HepG2 (cell line): ENCODE measurements around the gene TRAF3. TPM values are rescaled to one million over a fixed set of nuclear protein-coding genes. Genes with fewer than 3 reads are reported as not detected.

Experiments used
- AHR ChIP-seq: IDR thresholded peaks from 2 replicates; pipeline ENCODE4 v1.6.1; 2018; ENCODE audit warnings: missing genetic modification reagents, missing compliant biosample characterization
- ETV6 ChIP-seq: sonication (generic); formaldehyde crosslinking; conservative IDR thresholded peaks from 2 replicates; pipeline ENCODE4 v1.4.0; 2020; ENCODE audit warnings: missing genetic modification reagents
- MEF2D ChIP-seq: sonication (generic); formaldehyde crosslinking; IDR thresholded peaks from 2 replicates; pipeline ENCODE4 v1.5.1; 2020; ENCODE audit warnings: mild to moderate bottlenecking, missing genetic modification reagents
- NFE2 ChIP-seq: sonication (generic); formaldehyde crosslinking; IDR thresholded peaks from 2 replicates; pipeline ENCODE4 v1.4.0; 2020; ENCODE audit warnings: missing genetic modification reagents
- NR2F1 ChIP-seq, 2 experiments: fragments of 450-650 bp in 1 of 2; formaldehyde crosslinking in 1 of 2; IDR thresholded peaks; 2 replicates each; pipeline versions ENCODE4 v1.5.0 to v1.6.1; 2016 to 2020; ENCODE audit warnings: mild to moderate bottlenecking in 1 of 2, missing compliant biosample characterization in 1 of 2, missing genetic modification reagents in 1 of 2, moderate library complexity in 1 of 2
- SP5 ChIP-seq: IDR thresholded peaks from 2 replicates; pipeline ENCODE4 v1.6.1; 2016; ENCODE audit warnings: low read depth, borderline replicate concordance
- SPEN ChIP-seq: sonication (generic); formaldehyde crosslinking; IDR thresholded peaks from 2 replicates; pipeline ENCODE4 v1.5.1; 2020; ENCODE audit warnings: low read depth, mild to moderate bottlenecking, missing genetic modification reagents
- ZBTB38 ChIP-seq: sonication (generic); formaldehyde crosslinking; IDR thresholded peaks from 2 replicates; pipeline ENCODE4 v1.5.1; 2020; ENCODE audit warnings: mild to moderate bottlenecking, missing genetic modification reagents
- ZBTB7B ChIP-seq: sonication (generic); formaldehyde crosslinking; IDR thresholded peaks from 2 replicates; pipeline ENCODE4 v1.4.0; 2020; ENCODE audit warnings: missing genetic modification reagents
- ZNF343 ChIP-seq: sonication (generic); formaldehyde crosslinking; IDR thresholded peaks from 2 replicates; pipeline ENCODE4 v1.4.0; 2020; ENCODE audit warnings: mild to moderate bottlenecking, missing genetic modification reagents
- ZNF816 ChIP-seq: sonication (generic); formaldehyde crosslinking; IDR thresholded peaks from 2 replicates; pipeline ENCODE4 v1.8.0; 2022; ENCODE audit warnings: missing genetic modification reagents, mild to moderate bottlenecking, borderline replicate concordance
- polyA plus RNA-seq, 8 experiments: library from polyadenylated mRNA; depleted of rRNA in 3 of 8; stranded (reverse) in 7 of 8; unstranded in 1 of 8; fragments of >200 nt; fragmentation: Illumina TruSeq in 4 of 8; extraction: Trizol in 4 of 8; gene quantifications; 2 replicates each; pipeline versions ENCODE4 v1.2.1 to v1.2.3, GENCODE V29; 2011 to 2016; ENCODE audit warnings: low read depth in 4 of 8, missing spikeins in 1 of 8, mixed read lengths in 1 of 8; ENCODE audit not compliant: insufficient read depth in 1 of 8
- total RNA-seq, 5 experiments: library from RNA; depleted of rRNA; stranded (reverse); fragments of >200 nt; fragmentation: Illumina TruSeq; extraction: Trizol; gene quantifications; 2 replicates each; pipeline ENCODE4 v1.2.3, GENCODE V29; 2016; ENCODE audit warnings: low read depth in 1 of 5
- TF ChIP-seq, protein P1 (sequence below): sonication (generic); formaldehyde crosslinking; IDR thresholded peaks from 2 replicates; pipeline ENCODE4 v1.5.1; 2020; ENCODE audit warnings: mild to moderate bottlenecking, missing genetic modification reagents, moderate library complexity
- TF ChIP-seq, protein P2 (sequence below): sonication (generic); formaldehyde crosslinking; IDR thresholded peaks from 2 replicates; pipeline ENCODE4 v1.5.0; 2020; ENCODE audit warnings: missing genetic modification reagents
- TF ChIP-seq, protein P3 (sequence below): sonication (generic); formaldehyde crosslinking; IDR thresholded peaks from 2 replicates; pipeline ENCODE4 v1.4.0; 2020; ENCODE audit warnings: missing genetic modification reagents
- TF ChIP-seq, protein P4 (sequence below), 2 experiments: sonication (generic) in 1 of 2; formaldehyde crosslinking in 1 of 2; IDR thresholded peaks; 2 replicates each; pipeline versions ENCODE4 v1.4.0 to v1.6.1; 2018 to 2020; ENCODE audit warnings: missing genetic modification reagents in 2 of 2, borderline replicate concordance in 1 of 2, low read depth in 1 of 2, mild to moderate bottlenecking in 1 of 2, missing biosample characterization in 1 of 2
- TF ChIP-seq, protein P5 (sequence below): IDR thresholded peaks from 2 replicates; pipeline ENCODE4 v1.6.1; 2016
- TF ChIP-seq, protein P6 (sequence below): sonication (generic); formaldehyde crosslinking; IDR thresholded peaks from 2 replicates; pipeline ENCODE4 v1.5.1; 2020; ENCODE audit warnings: mild to moderate bottlenecking, moderate library complexity, missing genetic modification reagents

TRAF3 gene
- total and polyA plus RNA-seq, 2 of the 13 experiments (the other 11 are each of a cell fraction or from before 2014, with no cell fraction given), result 6.9 to 12.2 TPM

DNA sequence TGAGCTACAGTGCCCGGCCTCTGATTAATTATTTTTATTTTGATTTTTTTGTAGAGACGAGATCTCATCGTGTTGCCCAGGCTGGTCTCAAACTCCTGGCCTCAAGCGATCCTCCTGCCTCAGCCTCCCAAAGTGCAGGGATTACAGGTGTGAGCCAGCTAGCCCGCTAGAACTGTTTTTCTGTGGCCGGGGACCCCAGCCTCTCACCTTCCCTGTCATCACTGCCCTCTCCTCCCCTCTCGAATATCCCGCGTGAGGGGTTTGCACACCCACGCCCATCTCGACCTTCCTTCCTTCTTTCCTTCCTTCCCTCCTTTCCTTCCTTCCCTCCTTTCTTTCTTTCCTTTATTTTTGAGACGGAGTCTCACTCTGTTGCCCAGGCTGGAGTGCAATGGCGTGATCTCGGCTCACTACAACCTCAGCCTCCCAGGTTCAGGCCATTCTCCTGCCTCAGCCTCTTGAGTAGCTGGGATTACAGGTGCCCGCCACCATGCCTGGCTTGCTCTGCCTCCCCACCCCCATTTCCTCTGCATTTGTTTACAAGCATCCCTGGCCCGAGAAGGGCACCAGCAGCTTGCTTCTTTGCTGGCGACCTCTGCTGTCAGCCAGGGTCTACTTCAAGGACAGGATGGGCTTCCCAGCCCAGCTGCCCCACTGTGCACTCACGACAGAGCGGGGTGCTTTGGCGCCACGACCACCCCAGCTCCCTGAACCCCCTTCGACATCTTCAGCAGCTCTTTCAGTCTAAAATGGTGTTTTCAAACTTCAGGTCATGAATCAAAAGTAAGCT is 4.3 kb upstream of the TRAF3 start (continued):
- TF ChIP-seq, protein P1, sequence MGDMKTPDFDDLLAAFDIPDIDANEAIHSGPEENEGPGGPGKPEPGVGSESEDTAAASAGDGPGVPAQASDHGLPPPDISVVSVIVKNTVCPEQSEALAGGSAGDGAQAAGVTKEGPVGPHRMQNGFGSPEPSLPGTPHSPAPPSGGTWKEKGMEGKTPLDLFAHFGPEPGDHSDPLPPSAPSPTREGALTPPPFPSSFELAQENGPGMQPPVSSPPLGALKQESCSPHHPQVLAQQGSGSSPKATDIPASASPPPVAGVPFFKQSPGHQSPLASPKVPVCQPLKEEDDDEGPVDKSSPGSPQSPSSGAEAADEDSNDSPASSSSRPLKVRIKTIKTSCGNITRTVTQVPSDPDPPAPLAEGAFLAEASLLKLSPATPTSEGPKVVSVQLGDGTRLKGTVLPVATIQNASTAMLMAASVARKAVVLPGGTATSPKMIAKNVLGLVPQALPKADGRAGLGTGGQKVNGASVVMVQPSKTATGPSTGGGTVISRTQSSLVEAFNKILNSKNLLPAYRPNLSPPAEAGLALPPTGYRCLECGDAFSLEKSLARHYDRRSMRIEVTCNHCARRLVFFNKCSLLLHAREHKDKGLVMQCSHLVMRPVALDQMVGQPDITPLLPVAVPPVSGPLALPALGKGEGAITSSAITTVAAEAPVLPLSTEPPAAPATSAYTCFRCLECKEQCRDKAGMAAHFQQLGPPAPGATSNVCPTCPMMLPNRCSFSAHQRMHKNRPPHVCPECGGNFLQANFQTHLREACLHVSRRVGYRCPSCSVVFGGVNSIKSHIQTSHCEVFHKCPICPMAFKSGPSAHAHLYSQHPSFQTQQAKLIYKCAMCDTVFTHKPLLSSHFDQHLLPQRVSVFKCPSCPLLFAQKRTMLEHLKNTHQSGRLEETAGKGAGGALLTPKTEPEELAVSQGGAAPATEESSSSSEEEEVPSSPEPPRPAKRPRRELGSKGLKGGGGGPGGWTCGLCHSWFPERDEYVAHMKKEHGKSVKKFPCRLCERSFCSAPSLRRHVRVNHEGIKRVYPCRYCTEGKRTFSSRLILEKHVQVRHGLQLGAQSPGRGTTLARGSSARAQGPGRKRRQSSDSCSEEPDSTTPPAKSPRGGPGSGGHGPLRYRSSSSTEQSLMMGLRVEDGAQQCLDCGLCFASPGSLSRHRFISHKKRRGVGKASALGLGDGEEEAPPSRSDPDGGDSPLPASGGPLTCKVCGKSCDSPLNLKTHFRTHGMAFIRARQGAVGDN (CRISPR knock-in tag), result peak; percentile 51
- TF ChIP-seq ZNF343 (CRISPR knock-in tag) (no peak), ZNF816 (no peak), NFE2 (CRISPR knock-in tag) (no peak), SPEN (CRISPR knock-in tag) (no peak), SP5 (CRISPR knock-in tag) (peak; percentile 13; the same call in 1 of the 2 replicates), ZBTB38 (CRISPR knock-in tag) (peak; percentile 56; the same call in 1 of the 2 replicates), NR2F1 (CRISPR knock-in tag; IDR thresholded peaks at IDR 0.05) (no peak), AHR (no peak), ZBTB7B (no peak), MEF2D (CRISPR knock-in tag) (no peak), ETV6 (no peak)
- TF ChIP-seq, protein P2, sequence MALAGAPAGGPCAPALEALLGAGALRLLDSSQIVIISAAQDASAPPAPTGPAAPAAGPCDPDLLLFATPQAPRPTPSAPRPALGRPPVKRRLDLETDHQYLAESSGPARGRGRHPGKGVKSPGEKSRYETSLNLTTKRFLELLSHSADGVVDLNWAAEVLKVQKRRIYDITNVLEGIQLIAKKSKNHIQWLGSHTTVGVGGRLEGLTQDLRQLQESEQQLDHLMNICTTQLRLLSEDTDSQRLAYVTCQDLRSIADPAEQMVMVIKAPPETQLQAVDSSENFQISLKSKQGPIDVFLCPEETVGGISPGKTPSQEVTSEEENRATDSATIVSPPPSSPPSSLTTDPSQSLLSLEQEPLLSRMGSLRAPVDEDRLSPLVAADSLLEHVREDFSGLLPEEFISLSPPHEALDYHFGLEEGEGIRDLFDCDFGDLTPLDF (CRISPR knock-in tag), result no peak
- TF ChIP-seq, protein P3, sequence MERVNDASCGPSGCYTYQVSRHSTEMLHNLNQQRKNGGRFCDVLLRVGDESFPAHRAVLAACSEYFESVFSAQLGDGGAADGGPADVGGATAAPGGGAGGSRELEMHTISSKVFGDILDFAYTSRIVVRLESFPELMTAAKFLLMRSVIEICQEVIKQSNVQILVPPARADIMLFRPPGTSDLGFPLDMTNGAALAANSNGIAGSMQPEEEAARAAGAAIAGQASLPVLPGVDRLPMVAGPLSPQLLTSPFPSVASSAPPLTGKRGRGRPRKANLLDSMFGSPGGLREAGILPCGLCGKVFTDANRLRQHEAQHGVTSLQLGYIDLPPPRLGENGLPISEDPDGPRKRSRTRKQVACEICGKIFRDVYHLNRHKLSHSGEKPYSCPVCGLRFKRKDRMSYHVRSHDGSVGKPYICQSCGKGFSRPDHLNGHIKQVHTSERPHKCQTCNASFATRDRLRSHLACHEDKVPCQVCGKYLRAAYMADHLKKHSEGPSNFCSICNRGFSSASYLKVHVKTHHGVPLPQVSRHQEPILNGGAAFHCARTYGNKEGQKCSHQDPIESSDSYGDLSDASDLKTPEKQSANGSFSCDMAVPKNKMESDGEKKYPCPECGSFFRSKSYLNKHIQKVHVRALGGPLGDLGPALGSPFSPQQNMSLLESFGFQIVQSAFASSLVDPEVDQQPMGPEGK (CRISPR knock-in tag), result peak; percentile 48; the same call in 1 of the 2 replicates
- TF ChIP-seq, protein P4, sequence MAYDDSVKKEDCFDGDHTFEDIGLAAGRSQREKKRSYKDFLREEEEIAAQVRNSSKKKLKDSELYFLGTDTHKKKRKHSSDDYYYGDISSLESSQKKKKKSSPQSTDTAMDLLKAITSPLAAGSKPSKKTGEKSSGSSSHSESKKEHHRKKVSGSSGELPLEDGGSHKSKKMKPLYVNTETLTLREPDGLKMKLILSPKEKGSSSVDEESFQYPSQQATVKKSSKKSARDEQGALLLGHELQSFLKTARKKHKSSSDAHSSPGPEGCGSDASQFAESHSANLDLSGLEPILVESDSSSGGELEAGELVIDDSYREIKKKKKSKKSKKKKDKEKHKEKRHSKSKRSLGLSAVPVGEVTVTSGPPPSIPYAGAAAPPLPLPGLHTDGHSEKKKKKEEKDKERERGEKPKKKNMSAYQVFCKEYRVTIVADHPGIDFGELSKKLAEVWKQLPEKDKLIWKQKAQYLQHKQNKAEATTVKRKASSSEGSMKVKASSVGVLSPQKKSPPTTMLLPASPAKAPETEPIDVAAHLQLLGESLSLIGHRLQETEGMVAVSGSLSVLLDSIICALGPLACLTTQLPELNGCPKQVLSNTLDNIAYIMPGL (CRISPR knock-in tag; IDR thresholded peaks at IDR 0.05; ENCODE audit: borderline replicate concordance in 1 of 2, low read depth in 1 of 2), result peak in 1 of 2 experiments; percentile 39; a peak in 1 of 4 replicates
- TF ChIP-seq, protein P5, sequence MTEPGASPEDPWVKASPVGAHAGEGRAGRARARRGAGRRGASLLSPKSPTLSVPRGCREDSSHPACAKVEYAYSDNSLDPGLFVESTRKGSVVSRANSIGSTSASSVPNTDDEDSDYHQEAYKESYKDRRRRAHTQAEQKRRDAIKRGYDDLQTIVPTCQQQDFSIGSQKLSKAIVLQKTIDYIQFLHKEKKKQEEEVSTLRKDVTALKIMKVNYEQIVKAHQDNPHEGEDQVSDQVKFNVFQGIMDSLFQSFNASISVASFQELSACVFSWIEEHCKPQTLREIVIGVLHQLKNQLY (CRISPR knock-in tag), result no peak
- TF ChIP-seq, protein P6, sequence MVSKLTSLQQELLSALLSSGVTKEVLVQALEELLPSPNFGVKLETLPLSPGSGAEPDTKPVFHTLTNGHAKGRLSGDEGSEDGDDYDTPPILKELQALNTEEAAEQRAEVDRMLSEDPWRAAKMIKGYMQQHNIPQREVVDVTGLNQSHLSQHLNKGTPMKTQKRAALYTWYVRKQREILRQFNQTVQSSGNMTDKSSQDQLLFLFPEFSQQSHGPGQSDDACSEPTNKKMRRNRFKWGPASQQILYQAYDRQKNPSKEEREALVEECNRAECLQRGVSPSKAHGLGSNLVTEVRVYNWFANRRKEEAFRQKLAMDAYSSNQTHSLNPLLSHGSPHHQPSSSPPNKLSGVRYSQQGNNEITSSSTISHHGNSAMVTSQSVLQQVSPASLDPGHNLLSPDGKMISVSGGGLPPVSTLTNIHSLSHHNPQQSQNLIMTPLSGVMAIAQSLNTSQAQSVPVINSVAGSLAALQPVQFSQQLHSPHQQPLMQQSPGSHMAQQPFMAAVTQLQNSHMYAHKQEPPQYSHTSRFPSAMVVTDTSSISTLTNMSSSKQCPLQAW (CRISPR knock-in tag), result peak; percentile 12; the same call in 1 of the 2 replicates
